Hepatocyte (in vitro differentiated cells): Measurements from ENCODE around the gene RNMT. TPM values are rescaled to one million over a fixed set of nuclear protein-coding genes. Genes with fewer than 3 reads are reported as not detected.

Source experiments
- DNase-seq: peaks from one replicate; pipeline ENCODE4 v3.0.0-alpha.2; 2016; ENCODE audit warnings: low spot score
- H2AFZ ChIP-seq: fragments of 200-600 bp; sonication (generic); 2 replicates; pipeline ENCODE4 v1.6.0; 2016; ENCODE audit warnings: antibody characterized with exemption, mild to moderate bottlenecking
- H3K27ac ChIP-seq: fragments of 200-600 bp; sonication (generic); 2 replicates; pipeline ENCODE4 v1.5.1; 2016; ENCODE audit warnings: mild to moderate bottlenecking
- H3K27me3 ChIP-seq: fragments of 200-600 bp; sonication (generic); 2 replicates; pipeline ENCODE4 v1.6.1; 2016
- H3K36me3 ChIP-seq: fragments of 200-600 bp; sonication (generic); replicated peaks from 2 replicates; pipeline ENCODE4 v1.5.1; 2016; ENCODE audit warnings: low read depth; ENCODE audit not compliant: insufficient read depth
- H3K4me1 ChIP-seq: fragments of 200-600 bp; sonication (generic); 2 replicates; pipeline ENCODE4 v1.5.1; 2016; ENCODE audit warnings: mild to moderate bottlenecking, moderate library complexity; ENCODE audit not compliant: insufficient read depth
- H3K4me2 ChIP-seq: fragments of 200-600 bp; sonication (generic); 2 replicates; pipeline ENCODE4 v1.6.0; 2016
- H3K4me3 ChIP-seq: fragments of 200-600 bp; sonication (generic); 2 replicates; pipeline ENCODE4 v1.5.1; 2016; ENCODE audit warnings: mild to moderate bottlenecking
- H3K79me2 ChIP-seq: fragments of 200-600 bp; sonication (generic); 2 replicates; pipeline ENCODE4 v1.6.0; 2017; ENCODE audit warnings: mild to moderate bottlenecking
- H3K9me2 ChIP-seq: fragments of 200-600 bp; sonication (generic); replicated peaks from 2 replicates; pipeline ENCODE4 v1.6.0; 2017; ENCODE audit warnings: mild to moderate bottlenecking; ENCODE audit not compliant: insufficient read depth
- H3K9me3 ChIP-seq: fragments of 200-600 bp; sonication (generic); 2 replicates; pipeline ENCODE4 v1.5.1; 2016; ENCODE audit warnings: low read depth, mild to moderate bottlenecking
- H4K20me1 ChIP-seq: fragments of 200-600 bp; sonication (generic); 2 replicates; pipeline ENCODE4 v1.6.0; 2016; ENCODE audit warnings: mild to moderate bottlenecking; ENCODE audit not compliant: insufficient read depth, poor library complexity, severe bottlenecking
- EZH2 ChIP-seq: fragments of 200-600 bp; sonication (generic); IDR thresholded peaks from 2 replicates; pipeline ENCODE4 v1.6.1; 2016; ENCODE audit warnings: antibody characterized with exemption, mild to moderate bottlenecking, borderline replicate concordance
- EZH2phosphoT487 ChIP-seq: fragments of 200-600 bp; sonication (generic); IDR thresholded peaks from one replicate; pipeline ENCODE4 v1.6.1; 2018; ENCODE audit warnings: antibody characterized with exemption, mild to moderate bottlenecking, low read depth, moderate library complexity; ENCODE audit not compliant: unreplicated experiment, severe bottlenecking
- WGBS: methylation state at CpG from one replicate; pipeline ENCODE4 v1.1.6; 2016; ENCODE audit warnings: low lambda C conversion rate; ENCODE audit errors: missing lambda C conversion rate; 5-methylcytosine and 5-hydroxymethylcytosine counted together
- polyA plus RNA-seq: library from polyadenylated mRNA; unstranded; fragments of >200 nt; fragmentation: Nextera tagmentation; extraction: Ambion mirVana; gene quantifications from 2 replicates; pipeline ENCODE4 v1.2.1, GENCODE V29; 2016
- total RNA-seq: library from RNA; depleted of rRNA; stranded (reverse); fragments of >200 nt; gene quantifications from 2 replicates; pipeline ENCODE4 v1.2.3, GENCODE V29; 2014
- TF ChIP-seq, protein P1 (sequence below): fragments of 200-600 bp; sonication (generic); IDR thresholded peaks from 2 replicates; pipeline ENCODE4 v1.5.1; 2016; ENCODE audit warnings: antibody characterized with exemption, mild to moderate bottlenecking; ENCODE audit not compliant: poor library complexity

RNMT gene
- total and polyA plus RNA-seq, 2 experiments from 2014 or later = 34.5 to 40.4 TPM

DNA sequence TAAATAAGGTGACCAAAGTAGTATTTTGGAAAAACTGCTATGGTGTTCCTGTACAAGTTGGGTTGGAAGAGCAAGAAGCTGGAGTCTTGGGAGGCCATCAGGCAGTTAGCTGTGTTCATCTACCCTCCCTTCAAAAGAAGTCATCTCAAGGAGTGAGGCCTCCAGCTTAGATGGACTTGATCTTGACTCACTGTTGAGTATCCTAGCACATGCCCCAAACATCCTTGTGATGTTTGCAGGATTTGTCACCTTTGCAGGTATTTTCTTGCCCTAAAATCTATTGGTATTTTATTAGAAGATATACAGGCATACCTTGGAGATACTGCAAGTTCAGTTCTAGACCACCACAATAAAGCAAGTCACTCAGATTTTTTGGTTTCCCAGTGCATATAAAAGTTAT is 30.2 kb downstream of the RNMT start:
- TF ChIP-seq EZH2 = no peak
- TF ChIP-seq EZH2phosphoT487 = no peak
- TF ChIP-seq, protein P1, sequence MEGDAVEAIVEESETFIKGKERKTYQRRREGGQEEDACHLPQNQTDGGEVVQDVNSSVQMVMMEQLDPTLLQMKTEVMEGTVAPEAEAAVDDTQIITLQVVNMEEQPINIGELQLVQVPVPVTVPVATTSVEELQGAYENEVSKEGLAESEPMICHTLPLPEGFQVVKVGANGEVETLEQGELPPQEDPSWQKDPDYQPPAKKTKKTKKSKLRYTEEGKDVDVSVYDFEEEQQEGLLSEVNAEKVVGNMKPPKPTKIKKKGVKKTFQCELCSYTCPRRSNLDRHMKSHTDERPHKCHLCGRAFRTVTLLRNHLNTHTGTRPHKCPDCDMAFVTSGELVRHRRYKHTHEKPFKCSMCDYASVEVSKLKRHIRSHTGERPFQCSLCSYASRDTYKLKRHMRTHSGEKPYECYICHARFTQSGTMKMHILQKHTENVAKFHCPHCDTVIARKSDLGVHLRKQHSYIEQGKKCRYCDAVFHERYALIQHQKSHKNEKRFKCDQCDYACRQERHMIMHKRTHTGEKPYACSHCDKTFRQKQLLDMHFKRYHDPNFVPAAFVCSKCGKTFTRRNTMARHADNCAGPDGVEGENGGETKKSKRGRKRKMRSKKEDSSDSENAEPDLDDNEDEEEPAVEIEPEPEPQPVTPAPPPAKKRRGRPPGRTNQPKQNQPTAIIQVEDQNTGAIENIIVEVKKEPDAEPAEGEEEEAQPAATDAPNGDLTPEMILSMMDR = no peak
- no peaks in the 10 kb centered on the region for H4K20me1 ChIP-seq
- H3K27me3 ChIP-seq = no peaks in the 10 kb centered on the region
- H3K27ac ChIP-seq = no peak overlapping the region
- peaks cover 3% of the 10 kb centered on the region for H3K36me3 ChIP-seq
- H3K4me3 ChIP-seq = no peak overlapping the region
- H3K4me1 ChIP-seq = no peaks in the 10 kb centered on the region
- no peaks in the 10 kb centered on the region for H3K79me2 ChIP-seq
- no peak for DNase-seq
- H3K9me3 ChIP-seq = no peaks in the 10 kb centered on the region
- no peak overlapping the region for H2AFZ ChIP-seq
- H3K9me2 ChIP-seq = no peaks in the 10 kb centered on the region
- no peak overlapping the region for H3K4me2 ChIP-seq

DNA sequence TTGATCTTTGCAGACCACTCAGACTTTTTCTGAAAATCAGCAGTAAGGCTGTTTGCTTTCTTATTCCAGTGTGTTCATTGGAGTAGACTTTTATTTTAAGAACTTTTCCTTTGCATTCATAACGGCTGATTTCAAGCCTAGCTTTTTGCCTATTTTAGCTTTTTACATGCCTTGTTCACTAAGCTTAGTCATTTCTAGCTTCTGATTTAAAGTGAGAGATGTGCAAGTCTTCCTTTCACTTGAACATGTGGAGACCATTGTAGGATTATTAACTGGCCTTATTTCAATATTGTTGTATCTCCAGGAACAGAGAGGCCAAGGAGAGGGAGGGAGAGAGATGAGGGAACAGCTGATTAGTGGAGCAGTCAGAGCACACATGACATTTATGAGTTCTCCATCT is 32.1 kb downstream of the RNMT start:
- TF ChIP-seq EZH2 (no peak), EZH2phosphoT487 (no peak)
- TF ChIP-seq, protein P1 = no peak
- Histone ChIP-seq H4K20me1 (no peaks in the 10 kb centered on the region), H3K4me1 (no peaks in the 10 kb centered on the region), H3K36me3 (no peaks in the 10 kb centered on the region), H3K9me3 (no peaks in the 10 kb centered on the region), H3K27ac (no peak overlapping the region), H3K4me2 (no peak overlapping the region), H2AFZ (no peak overlapping the region), H3K4me3 (no peak overlapping the region), H3K27me3 (no peaks in the 10 kb centered on the region), H3K79me2 (no peaks in the 10 kb centered on the region), H3K9me2 (no peaks in the 10 kb centered on the region)
- 93% methylated on average over 1 of the region's 1 CpG for WGBS
- DNase-seq = no peak

DNA sequence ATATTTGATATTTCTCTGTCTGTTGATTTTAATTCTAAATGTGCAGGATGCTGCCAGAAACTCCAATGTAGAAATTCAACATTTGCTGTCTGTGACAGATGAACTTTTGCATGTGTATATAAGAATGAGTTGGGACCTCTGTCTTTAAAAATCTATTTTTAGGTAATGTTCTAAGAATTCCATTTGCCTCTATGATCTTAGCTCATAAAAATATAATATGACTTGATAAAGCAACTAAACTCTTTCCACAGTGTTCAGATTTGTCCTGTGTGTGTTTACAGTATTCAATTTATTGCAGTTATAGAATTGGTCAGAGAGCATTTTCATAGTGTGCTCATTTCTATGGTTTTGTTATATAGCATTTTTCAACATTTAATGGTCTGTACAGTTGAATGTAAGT is 33.6 kb downstream of the RNMT start:
- no peaks in the 10 kb centered on the region for H3K9me3 ChIP-seq
- H3K9me2 ChIP-seq = no peaks in the 10 kb centered on the region
- no peak overlapping the region for H2AFZ ChIP-seq
- H3K4me2 ChIP-seq = no peak overlapping the region
- H3K36me3 ChIP-seq = no peaks in the 10 kb centered on the region
- no peak for DNase-seq
- no peaks in the 10 kb centered on the region for H3K79me2 ChIP-seq
- no peak overlapping the region for H3K27ac ChIP-seq
- no peak overlapping the region for H3K4me3 ChIP-seq
- no peaks in the 10 kb centered on the region for H3K27me3 ChIP-seq
- no peaks in the 10 kb centered on the region for H4K20me1 ChIP-seq
- no peaks in the 10 kb centered on the region for H3K4me1 ChIP-seq
- TF ChIP-seq, protein P1 = no peak
- no peak for TF ChIP-seq EZH2phosphoT487
- no peak for TF ChIP-seq EZH2
